IMR-90 (cell line): ENCODE results near the gene NEDD4L. TPM values are rescaled to one million over a fixed set of nuclear protein-coding genes. Genes with fewer than 3 reads are reported as not detected.

Experiments
- ATAC-seq: fragments of 200-7000 bp; cut with Tn5 transposase; 2 replicates; pipeline ENCODE4 v1.9.1; 2020; ENCODE audit warnings: low read depth, mild to moderate bottlenecking, moderate library complexity
- BruUV-seq: library from RNA; stranded (reverse); fragments of 400-500 nt; replicated peaks from 2 replicates; lab custom pipeline; 2021; lab: Mats Ljungman, UMichigan
- CTCF ChIA-PET: fragments of 300-600 bp; formaldehyde crosslinking; extraction: SDS; loops from one replicate; lab custom pipeline; 2021; ENCODE audit warnings: antibody characterized with exemption; lab: Yijun Ruan, JAX
- POLR2A ChIA-PET: fragments of 300-600 bp; sonication (Branson Sonifier 250); formaldehyde crosslinking; loops from one replicate; lab custom pipeline; 2022; ENCODE audit warnings: antibody characterized with exemption; ENCODE audit not compliant: unreplicated experiment; lab: Charles Lee
- DNase-seq: peaks from one replicate; pipeline ENCODE4 v3.0.0; 2013
- H2AFZ ChIP-seq: replicated peaks from 2 replicates; pipeline ENCODE3; 2013; ENCODE audit warnings: low read length, mild to moderate bottlenecking; ENCODE audit not compliant: poor library complexity
- H2AK5ac ChIP-seq: 2 replicates; pipeline ENCODE4 v1.6.1; 2013; ENCODE audit warnings: low read depth, low read length, inconsistent platforms
- H2AK9ac ChIP-seq: replicated peaks from 2 replicates; pipeline ENCODE3; 2013; ENCODE audit warnings: mild to moderate bottlenecking, low read depth, low read length, moderate library complexity; ENCODE audit not compliant: poor library complexity
- H2BK120ac ChIP-seq: 2 replicates; pipeline ENCODE4 v1.6.1; 2013; ENCODE audit warnings: low read depth, low read length, inconsistent platforms
- H2BK15ac ChIP-seq: 3 replicates; pipeline ENCODE4 v1.6.1; 2013; ENCODE audit warnings: low read depth, low read length, inconsistent platforms
- H2BK20ac ChIP-seq: 2 replicates; pipeline ENCODE4 v1.6.1; 2013; ENCODE audit warnings: low read depth, mild to moderate bottlenecking, inconsistent platforms, low read length, moderate library complexity
- H2BK5ac ChIP-seq: 2 replicates; pipeline ENCODE4 v1.6.1; 2013; ENCODE audit warnings: mild to moderate bottlenecking, low read depth, low read length, inconsistent platforms; ENCODE audit not compliant: poor library complexity, severe bottlenecking
- H3K14ac ChIP-seq: replicated peaks from 2 replicates; pipeline ENCODE4 v1.6.1; 2013; ENCODE audit warnings: low read depth, low read length, inconsistent platforms
- H3K18ac ChIP-seq: 2 replicates; pipeline ENCODE4 v1.6.1; 2013; ENCODE audit warnings: low read depth, low read length, control low read depth
- H3K23ac ChIP-seq: 2 replicates; pipeline ENCODE4 v1.6.1; 2013; ENCODE audit warnings: low read depth, low read length, inconsistent platforms
- H3K27ac ChIP-seq: 2 replicates; pipeline ENCODE4 v1.5.1; 2013; ENCODE audit warnings: mild to moderate bottlenecking, control low read depth, low read length; ENCODE audit not compliant: insufficient read depth
- H3K27me3 ChIP-seq: 2 replicates; pipeline ENCODE4 v1.6.1; 2013; ENCODE audit warnings: low read length; ENCODE audit not compliant: control insufficient read depth, insufficient read depth
- H3K36me3 ChIP-seq: 2 replicates; pipeline ENCODE4 v1.6.1; 2013; ENCODE audit warnings: low read length, mixed read lengths; ENCODE audit not compliant: control insufficient read depth, insufficient read depth
- H3K4ac ChIP-seq: 2 replicates; pipeline ENCODE4 v1.6.1; 2013; ENCODE audit warnings: low read depth, low read length, inconsistent platforms
- H3K4me1 ChIP-seq: 2 replicates; pipeline ENCODE4 v1.6.1; 2013; ENCODE audit warnings: low read length, mixed read lengths; ENCODE audit not compliant: control insufficient read depth, insufficient read depth
- H3K4me2 ChIP-seq: 2 replicates; pipeline ENCODE4 v1.6.1; 2013; ENCODE audit warnings: low read depth, mild to moderate bottlenecking, control low read depth, low read length, moderate library complexity
- H3K4me3 ChIP-seq: 2 replicates; pipeline ENCODE4 v1.5.1; 2013; ENCODE audit warnings: low read depth, mild to moderate bottlenecking, control low read depth, low read length, moderate library complexity; ENCODE audit not compliant: insufficient read depth
- H3K56ac ChIP-seq: 2 replicates; pipeline ENCODE4 v1.6.1; 2013; ENCODE audit warnings: low read length, inconsistent platforms; ENCODE audit not compliant: insufficient read depth; ENCODE audit errors: extremely low read depth
- H3K79me1 ChIP-seq, 2 experiments: 2 replicates each; pipeline ENCODE4 v1.6.1; 2013; ENCODE audit warnings: low read length in 2 of 2, inconsistent platforms in 1 of 2, low read depth in 1 of 2
- H3K9ac ChIP-seq: 2 replicates; pipeline ENCODE4 v1.6.1; 2013; ENCODE audit warnings: low read depth, low read length, control low read depth
- H3K9me1 ChIP-seq: 2 replicates; pipeline ENCODE4 v1.6.1; 2013; ENCODE audit warnings: low read length, inconsistent platforms; ENCODE audit not compliant: insufficient read depth
- H3K9me3 ChIP-seq: 2 replicates; pipeline ENCODE4 v1.6.1; 2013; ENCODE audit warnings: low read length; ENCODE audit not compliant: control insufficient read depth, insufficient read depth
- H4K20me1 ChIP-seq: 2 replicates; pipeline ENCODE4 v1.6.1; 2013; ENCODE audit warnings: low read length, inconsistent platforms; ENCODE audit not compliant: insufficient read depth
- H4K5ac ChIP-seq: 2 replicates; pipeline ENCODE4 v1.6.1; 2013; ENCODE audit warnings: mild to moderate bottlenecking, low read depth, low read length, control low read depth
- H4K8ac ChIP-seq, 2 experiments: 2 replicates each; pipeline ENCODE4 v1.6.1; 2013; ENCODE audit warnings: low read depth in 2 of 2, low read length in 2 of 2, control low read depth in 1 of 2, inconsistent platforms in 1 of 2
- H4K91ac ChIP-seq: 2 replicates; pipeline ENCODE4 v1.6.1; 2013; ENCODE audit warnings: low read depth, low read length, inconsistent platforms; ENCODE audit not compliant: insufficient read depth
- BHLHE40 ChIP-seq: fragments of 150-350 bp; IDR thresholded peaks from 2 replicates; pipeline ENCODE4 v1.6.1; 2016; ENCODE audit warnings: mild to moderate bottlenecking, low read depth, low read length
- CEBPB ChIP-seq: IDR thresholded peaks from 2 replicates; pipeline ENCODE4 v1.6.1; 2012; ENCODE audit warnings: low read depth, low read length, improper control_type of control experiment
- CHD1 ChIP-seq: IDR thresholded peaks from 2 replicates; pipeline ENCODE4 v1.6.1; 2012; ENCODE audit warnings: low read depth, low read length, improper control_type of control experiment
- CTCF ChIP-seq: conservative IDR thresholded peaks from 2 replicates; pipeline ENCODE4 v1.5.1; 2012; ENCODE audit warnings: mild to moderate bottlenecking, low read depth, low read length, improper control_type of control experiment
- ELK1 ChIP-seq: fragments of 150-350 bp; IDR thresholded peaks from 2 replicates; pipeline ENCODE4 v1.6.1; 2016; ENCODE audit warnings: low read depth, mild to moderate bottlenecking, low read length, moderate library complexity, borderline replicate concordance
- FOS ChIP-seq: fragments of 150-350 bp; IDR thresholded peaks from 2 replicates; pipeline ENCODE4 v1.6.1; 2016; ENCODE audit warnings: low read depth, low read length
- MAFK ChIP-seq: IDR thresholded peaks from 2 replicates; pipeline ENCODE4 v1.6.1; 2012; ENCODE audit warnings: low read depth, low read length, improper control_type of control experiment
- MAZ ChIP-seq: IDR thresholded peaks from 2 replicates; pipeline ENCODE4 v1.6.1; 2012; ENCODE audit warnings: low read depth, mild to moderate bottlenecking, low read length, improper control_type of control experiment, moderate library complexity, borderline replicate concordance
- MXI1 ChIP-seq: IDR thresholded peaks from 2 replicates; pipeline ENCODE4 v1.6.1; 2012; ENCODE audit warnings: low read depth, mild to moderate bottlenecking, low read length, moderate library complexity, borderline replicate concordance
- NFE2L2 ChIP-seq: fragments of 150-350 bp; IDR thresholded peaks from 2 replicates; pipeline ENCODE4 v1.6.1; 2016; ENCODE audit warnings: low read depth, mild to moderate bottlenecking, low read length
- POLR2A ChIP-seq: IDR thresholded peaks from 2 replicates; pipeline ENCODE4 v1.6.1; 2012; ENCODE audit warnings: mild to moderate bottlenecking, low read depth, low read length
- RAD21 ChIP-seq: IDR thresholded peaks from 2 replicates; pipeline ENCODE4 v1.6.1; 2012; ENCODE audit warnings: low read length, improper control_type of control experiment
- RCOR1 ChIP-seq: IDR thresholded peaks from 2 replicates; pipeline ENCODE4 v1.6.1; 2012; ENCODE audit warnings: mild to moderate bottlenecking, low read length, improper control_type of control experiment; ENCODE audit not compliant: insufficient replicate concordance
- RFX5 ChIP-seq: IDR thresholded peaks from 2 replicates; pipeline ENCODE4 v1.8.0; 2012; ENCODE audit warnings: low read depth, mild to moderate bottlenecking, low read length, moderate library complexity
- SMC3 ChIP-seq: fragments of 150-350 bp; IDR thresholded peaks from 2 replicates; pipeline ENCODE4 v1.6.1; 2016; ENCODE audit warnings: low read depth, mild to moderate bottlenecking, antibody characterized with exemption, low read length, moderate library complexity
- USF2 ChIP-seq: fragments of 150-350 bp; IDR thresholded peaks from 2 replicates; pipeline ENCODE4 v1.6.1; 2017; ENCODE audit warnings: mild to moderate bottlenecking, antibody characterized with exemption, low read length, low read depth
- WGBS, 2 experiments: methylation state at CpG; one replicate each; pipeline versions ENCODE4 v1.1.5 to v1.1.7; 2013; ENCODE audit warnings: missing lambda C conversion rate in 2 of 2; ENCODE audit not compliant: insufficient read length in 1 of 2; ENCODE audit errors: extremely low coverage in 2 of 2; 5-methylcytosine and 5-hydroxymethylcytosine counted together
- dilution Hi-C: fragments of 300-500 bp; cut with HindIII; formaldehyde crosslinking; loops from one replicate; pipeline ENCODE4 v1.14.3; 2018; ENCODE audit warnings: low sequenced_read_pairs; ENCODE audit not compliant: unreplicated experiment
- in situ Hi-C: fragments of 300-500 bp; cut with MboI; formaldehyde crosslinking; loops from 3 replicates; pipeline ENCODE4 v1.14.3; 2019; ENCODE audit warnings: low sequenced_read_pairs, inconsistent platforms, mixed read lengths
- intact Hi-C: fragments of 100-400 bp; cut with micrococcal nuclease; formaldehyde crosslinking; loops from 2 replicates; pipeline ENCODE4 v1.10.0; 2022
- polyA plus RNA-seq, 3 experiments: library from polyadenylated mRNA; depleted of rRNA; stranded (reverse); fragments of >200 nt; gene quantifications; 2 replicates each; pipeline ENCODE4 v1.2.3, GENCODE V29; 2012; ENCODE audit warnings: low replicate concordance in 1 of 3
- total RNA-seq: library from RNA; depleted of rRNA; stranded (reverse); fragments of >200 nt; gene quantifications from 2 replicates; pipeline ENCODE4 v1.2.3, GENCODE V29; 2012

The NEDD4L gene
- total and polyA plus RNA-seq, 2 of the 4 experiments (the other 2 are of a cell fraction), result 10.0 to 10.9 TPM

DNA sequence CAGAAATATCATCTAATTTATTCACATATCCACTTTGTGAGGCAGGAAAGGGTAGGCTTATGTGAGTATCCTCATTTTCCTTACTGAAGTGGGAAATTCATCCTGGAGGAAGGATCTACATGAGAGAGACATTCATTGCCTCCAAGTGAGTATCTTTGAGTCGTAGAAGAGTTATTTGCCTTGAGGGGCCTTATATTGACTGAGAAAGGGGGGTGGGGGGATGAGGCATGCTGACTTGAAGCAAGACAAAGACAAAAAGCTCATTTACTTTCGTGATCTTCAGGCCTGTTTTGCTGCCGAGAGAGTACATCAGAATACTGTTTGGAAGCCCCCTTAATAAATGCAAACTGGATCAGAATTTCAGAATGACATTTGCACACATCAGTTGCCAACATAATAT is 17.6 kb upstream of the NEDD4L start:
- Histone ChIP-seq H3K4ac (no peak overlapping the region), H2BK120ac (no peak overlapping the region), H3K27ac (no peak overlapping the region), H4K91ac (no peak overlapping the region), H3K14ac (no peak overlapping the region), H2AK5ac (no peak overlapping the region), H4K5ac (no peak overlapping the region), H3K79me1 (no peaks in the 10 kb centered on the region), H2AFZ (no peak overlapping the region), H4K20me1 (no peaks in the 10 kb centered on the region), H3K56ac (no peak overlapping the region), H2BK15ac (no peak overlapping the region), H2AK9ac (no peak overlapping the region), H3K4me1 (no peaks in the 10 kb centered on the region), H3K23ac (no peak overlapping the region), H3K9me3 (no peaks in the 10 kb centered on the region), H3K9me1 (no peaks in the 10 kb centered on the region), H3K4me3 (no peak overlapping the region), H3K36me3 (no peaks in the 10 kb centered on the region), H3K9ac (no peak overlapping the region), H3K27me3 (peaks cover 25% of the 10 kb centered on the region), H2BK5ac (no peak overlapping the region), H3K4me2 (no peak overlapping the region), H3K18ac (no peak overlapping the region), H2BK20ac (no peak overlapping the region), H4K8ac (no peak overlapping the region)
- dilution Hi-C loops, result no loop called here
- in situ Hi-C loops, result no loop called here
- intact Hi-C loops, result no loop called here
- BruUV-seq, result no TSS peak
- DNase-seq (peak; percentile 42), ATAC-seq (no peak)
- no CpG with 5 or more reads among the region's 3 CpGs for WGBS, 2 experiments
- POLR2A ChIA-PET, result no interaction called here
- no peak for TF ChIP-seq MAZ
- no peak for TF ChIP-seq CEBPB
- TF ChIP-seq USF2, result no peak
- TF ChIP-seq ELK1, result no peak
- no peak for TF ChIP-seq SMC3
- no peak for TF ChIP-seq CTCF
- TF ChIP-seq MXI1, result no peak
- TF ChIP-seq MAFK, result no peak
- TF ChIP-seq CHD1, result no peak
- TF ChIP-seq NFE2L2, result no peak
- TF ChIP-seq RAD21, result no peak
- no peak for TF ChIP-seq RCOR1
- no peak for TF ChIP-seq BHLHE40
- TF ChIP-seq POLR2A, result no peak
- no peak for TF ChIP-seq RFX5
- TF ChIP-seq FOS, result no peak
- CTCF ChIA-PET, result interaction anchor here (0.7 to 1.9 kb wide), 2 partner anchors 15 to 17 kb away, joined by 3 to 6 read pairs; partner anchors contain the start of gene NEDD4L
